NCI-H524 treated with DMSO at 0.1 percent for 48 hours (cell line): ENCODE data around the gene RBKS.
"Not testable (repeated sequence)": the region's sequence is repeated elsewhere in the genome, so short reads cannot be mapped to it uniquely, and the experiment has no call there.

Source experiments
- DNase-seq: peaks from one replicate; lab custom pipeline; 2025; lab: John Stamatoyannopoulos, UW

Gene RBKS

DNA sequence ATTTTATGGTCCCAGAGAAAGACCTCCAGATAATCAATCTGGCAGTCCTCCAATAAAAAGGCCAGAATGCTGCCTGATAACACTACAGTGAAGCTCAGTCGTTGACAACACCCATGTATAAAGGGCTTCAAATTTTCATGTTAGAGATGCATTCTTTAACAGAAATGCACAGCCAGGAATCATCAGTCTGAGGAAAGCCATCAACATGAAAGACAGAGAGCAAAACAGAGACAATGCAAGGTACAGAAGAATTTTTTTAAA, 14.1 kb upstream of the RBKS start:
- DNase-seq = no peak

DNA sequence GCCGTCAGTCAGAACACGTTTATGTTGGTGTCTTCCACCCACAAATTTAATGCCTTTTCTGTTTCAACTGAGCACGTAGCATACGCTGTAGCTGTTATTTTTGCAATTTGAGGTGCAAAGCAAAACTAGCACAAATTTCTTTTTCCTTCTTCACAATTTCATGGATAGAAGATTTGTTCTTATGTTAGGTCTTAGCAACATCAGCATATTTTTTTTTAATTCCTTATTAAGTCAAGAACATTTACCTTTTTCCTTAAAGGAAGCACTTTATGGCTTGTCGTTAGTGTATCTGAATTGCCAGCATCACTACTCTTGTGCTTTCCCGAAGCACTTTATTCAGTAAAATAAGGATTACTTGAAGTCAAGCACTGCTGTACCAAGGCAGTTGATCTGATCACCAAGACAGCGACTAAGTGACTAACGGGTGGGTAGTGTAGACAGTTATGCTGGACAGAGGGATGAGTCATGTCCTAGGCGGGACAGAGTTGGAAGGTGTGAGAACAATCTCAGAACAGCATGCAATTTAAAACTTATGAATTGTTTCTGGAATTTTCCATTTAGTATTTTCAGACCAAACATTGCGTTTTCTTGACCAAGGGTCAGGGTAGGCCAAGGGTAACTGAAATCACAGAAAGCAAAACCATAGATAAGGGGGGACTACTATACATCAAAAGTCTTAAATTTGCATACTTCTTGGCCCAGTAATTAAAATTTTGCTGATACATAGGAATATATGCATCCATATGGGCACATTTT, 13.6 kb upstream of the RBKS start:
- no peak for DNase-seq

DNA sequence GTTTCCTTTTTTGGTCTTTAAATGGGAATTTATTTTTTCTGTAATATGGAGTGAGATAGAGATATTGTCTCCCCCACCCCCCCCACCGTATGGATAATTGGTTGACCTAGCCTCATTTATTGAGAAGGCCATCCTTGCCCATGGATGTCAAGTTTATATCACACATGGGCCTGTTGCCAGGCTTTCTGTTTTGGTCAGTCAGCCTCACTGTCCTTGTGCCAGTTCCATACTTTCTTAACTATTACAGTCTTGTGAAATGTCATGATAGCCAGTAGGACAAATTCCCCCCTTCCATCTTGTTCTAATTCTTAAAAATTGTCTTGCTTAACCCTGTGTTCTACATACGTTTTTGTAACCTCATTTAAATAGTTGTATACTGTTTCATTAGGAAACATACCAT, 12.8 kb upstream of the RBKS start:
- DNase-seq = no peak

DNA sequence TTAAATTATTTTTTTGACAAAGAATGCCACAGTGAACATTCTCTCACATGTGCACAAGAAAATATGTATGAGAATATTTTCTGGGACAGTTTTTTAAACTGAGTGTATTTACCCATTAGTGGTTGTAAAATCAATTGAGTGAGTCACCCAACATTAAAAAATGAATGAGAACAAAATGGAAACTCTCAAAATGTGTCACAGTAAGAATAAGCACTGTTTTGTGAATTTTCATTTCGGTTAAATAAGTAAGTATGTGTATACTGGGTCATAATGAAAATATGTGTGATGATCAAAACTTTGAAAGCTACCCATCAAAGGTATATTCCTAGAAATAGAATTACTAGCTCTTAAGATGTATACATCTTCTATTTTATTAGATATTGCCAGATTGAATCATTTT, 11.9 kb upstream of the RBKS start:
- DNase-seq = no peak

DNA sequence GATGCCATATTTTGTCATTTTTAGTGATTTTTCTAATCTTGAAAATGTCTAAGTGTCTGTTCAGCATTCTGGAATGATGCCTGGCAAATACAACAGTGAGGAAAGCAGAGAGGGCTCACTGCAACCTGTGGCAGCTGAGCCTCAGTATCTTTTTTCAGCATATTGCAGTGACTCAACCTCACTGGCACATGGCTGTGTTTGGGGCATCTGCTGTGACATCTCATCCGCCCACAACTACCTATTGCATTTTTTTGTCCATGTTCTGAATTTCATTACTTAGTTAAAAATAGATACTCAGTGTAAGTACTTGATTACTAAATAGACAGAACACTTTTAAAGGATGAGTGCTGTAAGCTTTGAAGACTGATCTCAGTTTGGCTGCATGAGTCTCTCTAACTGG, 11.0 kb upstream of the RBKS start:
- no peak for DNase-seq

DNA sequence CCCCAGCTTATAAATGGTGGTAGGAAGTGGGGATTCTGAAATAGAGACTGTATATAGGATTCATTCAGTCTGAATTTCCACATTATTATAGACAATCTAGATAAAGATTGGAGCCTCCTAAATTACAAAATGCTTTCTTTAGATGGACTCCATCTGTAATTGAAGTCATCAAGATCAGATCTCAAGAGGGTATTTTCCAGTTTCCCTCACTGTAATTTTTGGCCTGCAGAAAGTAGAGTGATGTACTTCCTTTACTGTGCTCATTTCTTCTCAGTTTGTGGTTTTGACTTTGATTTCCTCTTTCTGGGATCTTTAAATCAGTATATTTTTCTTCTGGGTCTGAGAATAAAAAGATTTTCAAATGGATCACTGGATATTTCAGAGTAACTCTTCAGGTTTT, 7.5 kb upstream of the RBKS start:
- no peak for DNase-seq

DNA sequence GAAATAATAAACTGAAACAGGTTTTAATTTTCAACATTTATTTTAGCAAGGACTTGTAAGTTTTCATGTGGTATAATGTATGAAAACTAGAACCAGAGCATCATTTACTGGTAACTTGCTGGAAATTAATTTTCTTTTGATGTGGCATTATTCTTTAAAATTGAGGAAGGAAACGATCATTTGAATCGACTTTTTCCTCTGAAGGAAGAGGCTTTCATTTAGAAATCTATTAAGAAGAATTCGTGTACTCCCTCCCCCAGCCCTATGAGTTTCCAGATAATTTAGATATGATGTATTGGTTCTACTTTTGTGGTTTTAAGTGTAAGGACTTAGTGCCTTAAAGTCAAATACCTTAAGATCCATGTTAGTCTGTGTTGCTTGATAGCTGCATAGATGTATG, 2.8 kb upstream of the RBKS start:
- DNase-seq = no peak

DNA sequence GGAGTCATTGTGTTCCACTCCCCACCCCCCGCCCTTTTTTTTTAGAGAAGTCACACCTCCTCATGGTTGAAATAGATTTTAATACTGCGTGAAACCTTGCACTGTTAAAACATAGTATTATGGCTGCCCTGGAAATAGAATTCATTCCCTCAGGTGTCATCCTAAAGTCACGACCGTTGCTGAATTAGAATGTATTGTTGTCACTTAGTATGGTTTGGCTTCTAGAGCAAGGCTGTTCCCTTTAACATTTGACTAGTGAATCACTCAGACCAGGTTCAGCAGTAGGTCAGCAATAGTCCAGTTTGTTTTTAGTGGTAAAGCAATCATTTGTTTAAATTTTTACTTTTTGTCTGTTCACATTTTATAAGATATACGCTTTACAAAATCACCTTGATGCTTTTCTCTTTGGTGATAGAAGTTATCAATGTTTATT, 1.5 kb upstream of the RBKS start:
- DNase-seq = no peak

DNA sequence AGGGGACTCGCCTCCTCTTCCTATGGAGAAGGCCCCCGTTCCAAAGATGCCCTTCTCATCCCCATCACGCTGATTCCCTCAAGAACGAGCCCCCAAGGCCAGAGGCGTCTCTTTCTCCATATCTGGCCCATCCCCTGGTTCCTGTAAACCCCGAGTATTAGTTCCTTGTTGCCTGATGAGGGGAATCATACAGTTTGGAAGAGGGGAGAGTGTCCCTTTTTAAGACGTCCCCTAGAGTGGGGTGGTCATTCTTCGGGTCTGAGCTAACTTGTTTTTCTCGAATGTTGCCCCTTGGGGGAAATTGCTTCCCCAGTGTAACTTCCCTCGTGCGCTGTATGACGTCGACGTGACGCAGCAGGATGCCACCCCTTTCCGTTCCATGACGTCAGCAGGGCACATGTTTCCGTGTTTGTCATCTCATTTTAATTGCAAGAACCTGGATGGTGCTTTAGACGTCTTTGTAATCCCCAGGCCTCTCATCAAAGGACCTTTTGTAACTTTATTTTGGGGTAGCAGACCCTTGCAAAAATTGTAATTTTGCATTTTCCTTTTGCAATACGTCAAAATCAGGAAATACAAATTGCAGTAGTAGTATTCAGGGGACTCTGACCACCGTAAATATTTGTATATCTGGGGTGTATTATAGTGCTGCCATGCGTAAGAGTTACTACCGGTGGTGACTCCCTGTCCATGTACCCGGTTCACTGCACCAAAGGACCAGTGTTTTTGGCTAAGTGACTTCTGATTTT, 911 bp upstream of the RBKS start:
- no peak for DNase-seq

DNA sequence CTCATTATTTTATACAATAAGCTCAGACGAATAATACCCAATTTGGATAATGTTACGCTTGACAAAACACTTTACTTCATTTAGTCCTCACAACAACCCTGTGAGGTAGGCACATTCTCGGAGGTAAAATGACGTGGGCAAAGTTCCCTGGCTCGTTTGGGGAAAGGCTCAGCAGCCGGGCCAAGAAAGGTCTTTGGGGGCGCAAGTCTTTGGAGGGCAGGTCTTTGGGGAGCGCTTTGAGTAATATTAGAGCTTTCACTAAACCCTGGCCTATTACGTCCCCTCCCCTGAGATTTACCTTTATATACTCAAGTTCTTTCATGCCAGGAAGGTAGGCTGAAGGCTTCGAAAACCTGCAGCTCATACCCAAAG, 427 bp downstream of the RBKS start:
- DNase-seq = no peak

DNA sequence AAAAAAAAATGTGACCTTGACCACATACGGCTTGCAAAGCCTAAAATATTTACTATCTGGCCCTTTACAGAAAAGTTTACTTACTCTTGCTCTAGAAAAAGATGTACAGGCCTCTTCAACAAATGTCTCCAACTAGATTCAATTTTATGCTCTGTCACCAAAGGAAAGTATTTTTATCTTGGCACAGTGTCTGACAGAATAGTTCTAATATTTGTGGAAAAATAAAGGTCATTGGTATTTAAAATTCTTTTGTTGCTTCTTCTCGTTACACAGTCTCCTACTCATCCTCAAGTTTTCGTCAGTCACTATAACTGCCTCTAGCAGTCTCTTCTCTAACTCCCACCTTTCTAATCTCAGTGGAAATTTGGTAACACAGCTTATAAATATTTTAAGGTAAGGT, 1.4 kb downstream of the RBKS start:
- no peak for DNase-seq

DNA sequence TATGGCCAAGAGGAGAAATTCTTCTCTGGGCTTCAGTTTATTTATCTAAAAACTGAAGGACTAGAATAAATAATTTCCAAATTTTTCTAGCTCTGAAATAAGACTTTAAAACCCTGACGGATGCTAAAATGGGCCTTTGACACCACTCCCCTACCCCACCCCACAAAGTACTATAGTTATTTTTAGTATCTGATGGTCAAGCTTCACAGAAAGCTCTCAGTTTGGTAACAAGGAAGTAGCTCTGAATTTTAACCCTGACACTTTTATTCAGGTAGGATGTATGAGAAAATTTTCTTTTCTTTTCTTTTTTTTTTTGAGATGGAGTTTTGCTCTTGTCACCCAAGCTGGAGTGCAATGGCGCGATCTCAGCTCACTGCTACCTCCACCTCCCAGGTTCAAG, 2.4 kb downstream of the RBKS start:
- no peak for DNase-seq

DNA sequence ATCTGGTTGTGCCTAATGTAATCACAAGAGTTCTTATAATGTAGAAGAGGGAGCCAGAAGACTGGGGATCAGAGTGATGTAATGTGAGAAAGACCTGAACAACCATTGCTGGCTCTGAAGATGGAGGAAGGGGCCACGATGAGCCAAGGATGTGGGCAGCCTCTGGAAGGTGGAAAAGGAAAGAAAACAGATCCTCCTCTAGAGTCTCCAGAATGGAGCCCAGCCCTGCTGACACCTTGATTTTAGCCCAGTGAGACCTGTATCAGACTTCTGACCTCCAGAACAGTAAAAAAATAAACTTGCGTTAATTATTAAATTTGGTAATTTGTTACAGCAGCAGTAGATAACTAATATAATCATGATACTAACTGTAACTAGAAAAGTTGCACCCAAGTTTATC, 3.1 kb downstream of the RBKS start:
- DNase-seq = no peak

DNA sequence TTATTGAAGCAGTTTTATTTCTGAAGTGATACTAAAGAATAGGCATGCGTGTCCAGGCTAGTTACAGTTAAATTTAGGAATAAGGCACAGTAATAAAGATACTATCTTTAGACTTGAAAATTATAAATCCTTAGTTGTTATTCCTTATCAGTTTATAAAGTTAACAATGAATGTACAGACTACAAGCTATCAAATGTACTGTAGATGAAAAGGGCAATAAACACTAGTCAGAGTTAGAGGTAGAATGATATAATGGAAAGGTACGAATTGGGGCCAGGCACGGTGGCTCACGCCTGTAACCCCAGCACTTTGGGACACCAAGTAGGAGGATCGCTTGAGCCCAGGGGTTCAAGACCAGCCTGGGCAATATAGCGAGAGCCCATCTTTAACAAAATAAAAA, 3.9 kb downstream of the RBKS start:
- DNase-seq = no peak

DNA sequence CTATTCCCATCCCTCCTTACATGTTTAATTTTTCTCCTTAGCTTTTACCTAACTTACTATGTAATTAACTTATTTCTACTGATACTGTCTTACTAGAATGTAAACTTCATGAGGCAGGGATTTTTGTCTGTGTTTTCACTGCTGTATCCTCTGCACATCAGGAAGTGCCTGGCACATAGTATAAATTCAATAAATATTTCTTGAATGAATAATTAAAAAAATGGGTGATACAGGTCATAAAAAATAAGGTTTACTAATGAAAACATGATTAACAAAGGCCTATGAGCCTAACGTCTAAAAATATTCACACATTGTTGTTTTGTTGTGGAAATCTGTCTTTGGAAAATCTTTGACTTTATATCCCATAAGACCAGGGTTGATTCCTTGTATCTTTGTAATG, 4.5 kb downstream of the RBKS start:
- DNase-seq = no peak

DNA sequence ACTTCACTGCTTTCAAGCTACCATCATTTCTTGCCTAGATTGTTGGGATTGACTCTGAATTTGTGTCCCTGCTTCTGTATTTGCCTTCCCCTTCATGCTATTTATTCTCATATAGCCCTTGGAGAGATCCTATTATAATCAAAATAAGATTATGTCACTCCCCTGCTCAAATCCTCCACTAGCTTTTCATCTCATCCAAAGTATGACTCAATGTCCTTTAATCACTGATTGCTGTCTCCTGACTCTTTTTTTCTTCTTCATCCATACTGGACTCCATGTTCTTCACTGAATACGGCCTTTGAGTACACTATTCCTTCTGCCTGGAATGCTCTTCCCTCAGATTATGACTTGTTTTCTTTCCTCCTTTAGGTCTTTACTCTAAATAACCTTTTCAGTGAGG, 5.0 kb downstream of the RBKS start:
- DNase-seq = no peak

DNA sequence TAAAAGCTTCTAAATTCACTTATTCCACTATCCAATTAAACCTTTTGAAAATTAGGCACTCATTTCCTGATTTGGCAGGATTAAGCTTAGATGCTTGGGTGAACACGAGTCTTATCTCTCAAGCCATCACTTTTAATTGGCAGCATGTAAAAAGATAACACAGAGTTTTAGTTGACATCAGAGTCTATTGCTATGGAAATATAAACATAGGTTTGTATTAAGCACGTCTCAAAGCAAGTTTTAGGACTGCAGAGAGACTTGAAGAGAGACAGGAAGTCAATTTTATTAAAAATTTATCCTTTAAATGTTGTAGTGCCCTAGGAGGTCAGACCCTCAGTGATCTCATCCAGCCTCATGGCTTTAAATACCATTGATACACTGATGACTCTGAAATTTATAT, 5.6 kb downstream of the RBKS start:
- DNase-seq = no peak

DNA sequence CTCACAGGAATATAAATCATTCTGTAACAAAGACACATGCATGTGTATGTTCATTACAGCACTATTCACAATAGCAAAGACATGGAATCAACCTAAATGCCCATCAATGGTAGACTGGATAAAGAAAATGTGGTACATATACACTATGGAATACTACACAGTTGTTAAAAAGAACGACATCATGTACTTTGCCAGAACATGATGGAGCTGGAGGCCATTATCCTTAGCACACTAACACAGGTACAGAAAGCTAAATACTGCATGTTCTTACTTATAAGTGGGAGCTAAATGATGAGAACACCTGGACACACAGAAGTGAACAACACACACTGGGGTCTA, 7.6 kb downstream of the RBKS start:
- not testable (repeated sequence) for DNase-seq

DNA sequence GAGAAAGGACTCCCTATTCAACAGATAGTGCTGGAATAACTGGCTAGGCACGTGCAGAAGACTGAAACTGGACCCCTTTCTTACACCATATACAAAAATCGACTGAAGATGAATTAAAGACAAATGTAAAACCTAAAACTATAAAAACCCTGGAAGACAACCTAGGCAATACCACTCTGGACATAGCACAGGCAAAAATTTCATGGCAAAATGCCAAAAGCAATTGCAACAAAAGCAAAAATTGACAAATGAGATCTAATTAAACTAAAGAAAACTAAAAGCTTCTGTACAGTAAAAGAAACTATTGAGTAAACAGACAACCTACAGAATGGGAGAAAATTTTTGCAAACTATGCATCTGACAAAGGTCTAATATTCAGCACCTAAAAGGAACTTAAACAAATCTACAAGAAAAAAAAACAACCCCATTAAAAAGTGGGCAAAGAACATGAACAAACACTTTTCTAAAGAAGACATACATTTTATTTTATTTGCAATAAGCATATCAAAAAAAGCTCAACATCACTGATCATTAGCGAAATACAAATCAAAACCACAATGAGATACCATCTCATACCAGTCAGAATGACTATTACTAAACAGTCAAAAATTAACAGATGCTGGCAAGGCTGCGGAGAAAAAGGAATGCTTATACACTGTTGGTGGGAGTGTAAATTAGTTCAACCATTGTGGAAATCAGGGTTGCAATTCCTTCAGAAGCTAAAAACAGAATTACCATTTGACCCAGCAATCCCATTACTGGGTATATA, 8.2 kb downstream of the RBKS start:
- not testable (repeated sequence) for DNase-seq

DNA sequence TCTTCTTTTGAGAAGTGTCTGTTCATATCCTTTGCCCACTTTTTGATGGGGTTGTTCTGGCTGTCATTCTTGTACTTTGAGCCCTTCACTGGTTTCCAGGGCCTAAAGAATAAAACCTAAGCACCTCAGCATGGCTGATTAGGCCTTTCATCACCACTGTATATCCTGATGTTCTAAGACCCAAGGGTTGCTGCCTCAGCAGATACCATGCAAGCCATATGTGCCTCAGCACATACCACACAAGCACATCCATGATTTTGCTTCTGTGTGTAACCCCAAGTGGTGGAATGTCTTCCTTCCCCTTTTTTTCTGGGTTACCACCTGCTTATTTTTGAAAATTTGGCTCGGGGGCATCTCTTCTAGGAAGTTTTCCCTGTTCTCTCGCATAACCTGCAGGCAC, 11.4 kb downstream of the RBKS start:
- no peak for DNase-seq

DNA sequence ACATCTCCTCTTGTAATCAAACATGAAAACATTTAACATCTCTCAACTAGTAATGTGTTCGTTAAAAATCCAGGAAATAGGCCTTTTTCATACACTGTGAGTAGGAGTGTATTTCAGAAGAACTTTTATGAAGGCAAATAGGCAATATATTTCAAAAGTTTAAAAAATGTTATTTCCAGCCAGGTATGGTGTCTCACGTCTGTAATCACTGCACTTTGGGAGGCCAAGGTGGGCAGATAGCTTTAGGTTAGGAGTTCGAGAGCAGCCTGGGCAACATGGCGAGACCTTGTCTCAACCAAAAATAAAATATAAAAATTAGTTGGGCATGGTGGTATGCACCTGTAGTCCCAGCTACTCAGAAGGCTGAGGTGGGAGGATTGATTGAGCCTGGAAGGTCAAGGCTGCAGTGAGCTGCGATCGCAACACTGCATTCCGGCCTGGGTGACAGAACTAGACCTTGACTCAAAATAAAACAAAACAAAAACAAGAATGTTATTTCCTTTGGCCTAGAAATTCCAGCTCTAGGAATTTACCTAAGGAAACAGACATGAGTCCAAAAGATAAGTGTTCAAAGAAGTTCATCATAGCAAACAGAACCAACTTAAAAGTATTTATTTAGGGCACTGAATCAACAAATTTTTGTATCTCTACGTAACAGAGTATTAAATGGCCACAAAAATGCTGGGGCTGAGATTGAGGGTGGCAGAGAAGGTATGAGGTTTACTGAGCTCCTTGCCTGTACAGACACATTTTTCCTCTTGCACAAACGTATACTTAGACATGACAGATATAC, 14.9 kb downstream of the RBKS start:
- no peak for DNase-seq

DNA sequence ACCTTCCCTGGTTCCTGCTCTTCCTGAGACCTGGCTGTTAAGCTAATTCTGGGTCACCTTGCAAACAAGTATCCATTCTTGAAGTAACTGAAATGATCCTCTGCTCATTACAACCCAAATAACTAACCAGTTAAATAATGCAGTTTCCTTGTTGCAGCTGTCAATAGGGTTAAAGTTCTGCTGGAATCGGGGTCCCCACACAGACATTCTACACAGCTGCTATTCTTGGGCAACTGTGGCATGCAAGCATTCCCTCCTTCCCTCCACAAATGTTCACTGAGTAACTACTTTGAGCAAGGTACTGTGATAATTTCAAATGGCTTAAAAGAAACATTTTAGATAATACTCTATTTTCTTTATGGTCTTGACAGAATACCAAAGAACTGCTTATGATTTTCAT, 17.1 kb downstream of the RBKS start:
- no peak for DNase-seq

DNA sequence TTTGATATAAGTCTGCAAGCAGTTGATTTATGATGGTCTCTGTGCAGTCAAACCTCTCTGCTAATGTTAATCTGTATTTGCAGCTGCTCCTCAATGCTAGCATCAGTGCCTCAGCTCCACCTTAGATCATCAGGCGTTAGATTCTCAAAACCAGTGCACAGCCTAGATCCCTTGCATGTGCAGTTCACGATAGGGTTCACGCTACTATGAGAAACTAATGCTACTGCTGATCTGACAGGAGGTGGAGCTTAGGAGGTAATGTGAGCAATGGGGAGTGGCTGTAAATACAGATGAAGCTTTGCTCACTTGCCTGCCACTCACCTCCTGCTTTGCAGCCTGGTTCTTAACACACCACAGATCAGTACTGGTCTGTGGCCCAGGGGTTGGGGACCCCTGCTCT, 18.4 kb downstream of the RBKS start:
- DNase-seq = no peak
